ENCODE results near the gene HLA-A.
A peak's percentile ranks its signal among the peaks of the same experiment; 100 is the strongest.
"Not testable (repeated sequence)": the region's sequence is repeated elsewhere in the genome, so short reads cannot be mapped to it uniquely, and the experiment has no call there.

HLA-A gene

DNA sequence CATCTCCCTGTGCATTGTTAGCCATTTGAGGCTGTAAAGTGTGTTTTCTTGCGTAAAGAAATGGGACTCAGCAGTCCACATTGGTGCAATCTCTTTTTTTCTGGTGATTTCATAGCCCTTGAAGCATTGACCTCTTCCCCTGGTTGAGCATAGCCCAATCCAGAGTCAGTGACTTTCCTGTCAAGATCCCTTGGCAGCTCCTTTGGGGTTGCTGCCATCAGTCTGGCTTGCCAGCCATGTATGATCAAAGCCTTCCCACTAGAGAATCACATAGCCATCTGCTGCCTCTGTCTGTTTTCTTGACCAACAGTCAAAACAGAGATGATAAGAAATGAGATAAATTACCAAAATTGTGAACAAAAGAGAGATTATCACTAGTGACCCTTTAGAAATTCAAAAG, 19.6 kb downstream of the HLA-A start:
- DNase-seq (ENCODE audit: low spot score) = no peak

DNA sequence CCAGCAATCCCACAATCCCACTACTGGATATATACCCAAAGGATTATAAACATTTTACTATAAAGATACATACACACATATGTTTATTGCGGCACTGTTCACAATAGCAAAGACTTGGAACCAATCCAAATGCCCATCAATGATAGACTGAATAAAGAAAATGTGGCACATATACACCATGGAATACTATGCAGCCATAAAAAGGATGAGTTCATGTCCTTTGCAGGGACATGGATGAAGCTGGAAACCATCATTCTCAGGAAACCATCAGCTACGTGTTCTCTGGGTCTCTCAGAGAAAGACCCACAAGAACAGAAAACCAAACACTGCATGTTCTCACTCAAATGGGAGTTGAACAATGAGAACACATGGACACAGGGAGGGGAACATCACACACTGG, 21.4 kb downstream of the HLA-A start:
- not testable (repeated sequence) for DNase-seq (ENCODE audit: low spot score)

DNA sequence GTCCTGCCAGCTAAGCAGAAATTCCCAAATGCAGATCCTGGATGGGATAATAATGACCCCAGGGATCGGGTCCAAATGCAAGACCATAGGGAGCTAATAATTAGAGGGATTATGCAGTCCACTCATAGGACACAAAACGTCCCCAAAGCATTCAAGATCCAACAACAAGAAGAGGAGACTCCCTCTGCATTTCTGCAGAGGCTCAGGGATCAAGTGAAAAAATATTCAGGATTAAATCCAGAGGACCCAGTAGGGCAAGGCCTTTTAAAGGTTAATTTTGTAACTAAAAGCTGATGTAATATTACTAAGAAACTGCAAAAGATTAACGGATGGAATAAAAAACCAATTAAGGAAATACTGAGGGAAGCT, 22.2 kb downstream of the HLA-A start:
- DNase-seq (ENCODE audit: low spot score) = no peak

DNA sequence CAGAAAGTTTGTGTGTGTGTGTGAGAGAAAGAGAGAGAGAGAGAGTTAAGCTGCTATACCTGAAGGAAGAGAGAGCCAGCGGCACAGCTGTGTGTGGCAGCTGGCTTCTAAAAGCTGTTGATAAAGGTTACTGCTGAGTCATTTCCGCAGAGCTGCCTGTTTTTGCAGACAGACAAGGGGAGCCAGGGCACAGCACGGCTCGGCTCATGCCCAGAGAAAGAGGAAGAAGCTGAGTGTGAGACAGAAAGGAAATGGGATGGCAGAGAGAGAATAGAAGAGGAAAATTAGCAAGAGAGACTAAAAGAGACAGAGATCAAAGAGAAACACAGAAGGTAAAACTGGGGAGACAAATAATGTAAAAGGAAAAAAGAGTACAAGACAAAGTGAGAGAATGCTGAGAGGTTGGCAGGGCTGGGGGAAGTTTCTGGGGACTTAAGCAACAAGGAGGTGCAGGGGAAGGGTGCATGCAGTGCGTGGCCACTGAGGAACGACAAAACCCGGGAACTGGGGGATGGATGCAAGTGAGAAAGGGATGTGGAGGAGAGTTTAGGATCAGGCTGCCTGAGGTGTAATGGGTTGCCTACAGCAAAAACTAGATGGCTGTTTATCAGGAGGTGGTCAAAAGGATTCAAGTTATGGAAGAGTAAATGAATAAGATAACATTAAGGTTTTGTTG, 22.7 kb downstream of the HLA-A start:
- DNase-seq (ENCODE audit: low spot score) = no peak

DNA sequence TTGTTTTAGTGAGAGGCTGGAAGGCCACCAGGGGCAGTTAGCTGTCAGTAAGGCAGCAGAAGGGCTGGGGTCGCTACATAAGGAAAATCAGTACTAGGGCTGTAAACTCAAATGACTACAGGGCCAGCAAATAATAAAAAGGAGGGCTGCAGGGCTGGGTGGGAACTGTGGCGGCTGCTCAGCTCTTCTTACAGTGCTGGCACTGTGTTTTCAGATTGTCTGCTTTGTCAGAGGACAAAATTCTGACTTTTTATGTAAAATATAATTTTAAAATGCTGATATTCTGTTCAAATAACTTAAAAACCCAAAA, 23.2 kb downstream of the HLA-A start:
- no peak for DNase-seq (ENCODE audit: low spot score)

DNA sequence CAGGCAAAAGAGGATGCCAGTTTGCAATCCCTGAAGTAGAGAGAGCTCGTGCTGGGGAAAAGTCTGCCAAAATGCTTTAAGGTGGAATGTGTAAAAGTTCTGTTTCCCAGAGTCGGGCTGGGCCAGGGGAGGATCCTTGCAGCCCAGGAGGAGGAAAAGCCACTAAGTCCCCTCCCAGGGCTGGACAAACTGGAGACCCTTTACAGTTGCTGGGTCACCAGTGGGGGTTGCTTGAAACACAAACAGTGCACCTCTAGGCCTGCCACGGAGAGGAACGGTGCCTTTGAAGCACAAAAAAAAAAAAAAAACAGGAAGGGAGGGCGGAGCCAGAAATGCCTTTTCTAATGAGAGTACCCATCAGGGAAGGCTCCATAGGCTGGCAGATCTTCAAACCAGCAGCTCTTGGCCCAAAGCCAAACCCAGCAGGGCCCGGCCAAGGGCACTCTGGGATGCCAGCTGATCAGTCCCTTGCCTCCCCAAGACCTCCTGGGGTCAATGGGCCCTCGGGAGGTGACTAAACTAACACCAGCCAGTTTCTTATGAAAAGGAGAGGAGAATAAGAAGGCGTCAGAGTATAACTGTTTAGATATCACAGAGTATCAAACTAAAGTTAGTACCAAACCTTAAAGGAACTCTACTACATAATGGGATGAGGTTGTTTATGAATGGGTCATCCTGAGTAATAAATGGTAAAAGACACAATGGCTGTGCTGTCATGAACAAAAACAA, 23.7 kb downstream of the HLA-A start:
- DNase-seq (ENCODE audit: low spot score) = no peak

DNA sequence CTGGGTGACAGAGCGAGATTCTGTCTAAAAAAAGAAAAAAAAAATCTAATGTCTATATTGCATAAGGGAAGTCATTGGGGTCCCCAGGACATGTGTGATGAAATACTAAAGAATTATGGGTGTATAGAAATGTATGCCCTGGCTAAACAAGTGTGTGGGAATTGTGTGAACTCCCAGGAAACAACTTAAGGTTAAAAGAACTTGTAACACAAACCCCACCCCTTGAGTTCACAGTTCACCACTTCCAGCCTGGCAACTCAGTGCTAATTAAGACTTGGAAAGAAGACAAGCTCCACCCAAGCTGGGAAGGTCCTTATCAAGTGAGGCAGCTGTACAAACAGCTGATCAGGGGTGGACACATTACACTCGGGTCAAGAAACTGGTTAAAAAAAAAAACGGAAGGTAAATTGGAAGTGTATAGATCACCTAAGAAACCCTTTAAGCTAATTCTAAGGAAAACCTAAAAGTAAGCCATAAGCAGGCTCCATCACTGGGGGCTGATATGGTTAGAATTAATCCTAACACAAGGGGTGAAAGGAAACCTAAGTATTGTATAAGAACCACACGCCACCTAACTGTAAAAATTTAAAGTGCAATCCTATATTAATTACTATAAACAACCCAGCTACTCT, 25.2 kb downstream of the HLA-A start:
- DNase-seq (ENCODE audit: low spot score) = no peak

DNA sequence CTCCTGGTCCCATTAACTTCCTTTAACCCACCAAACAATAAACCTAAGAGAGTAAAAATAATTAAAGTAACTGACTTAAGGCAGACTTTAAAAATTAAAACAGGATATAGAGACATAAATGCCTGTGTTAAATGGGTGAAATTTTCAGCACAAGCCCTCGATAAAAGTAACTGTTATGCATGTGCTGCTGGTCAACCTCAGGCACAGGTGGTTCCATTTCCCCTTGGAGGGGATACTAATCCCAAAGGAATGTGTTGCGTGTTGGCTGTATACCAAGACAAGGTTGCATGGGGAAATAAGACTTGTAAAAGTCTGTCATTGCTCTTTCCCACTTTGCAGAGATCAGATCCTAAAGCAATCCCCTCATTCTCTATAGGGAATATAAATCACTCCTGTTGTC, 25.8 kb downstream of the HLA-A start:
- no peak for DNase-seq (ENCODE audit: low spot score)

DNA sequence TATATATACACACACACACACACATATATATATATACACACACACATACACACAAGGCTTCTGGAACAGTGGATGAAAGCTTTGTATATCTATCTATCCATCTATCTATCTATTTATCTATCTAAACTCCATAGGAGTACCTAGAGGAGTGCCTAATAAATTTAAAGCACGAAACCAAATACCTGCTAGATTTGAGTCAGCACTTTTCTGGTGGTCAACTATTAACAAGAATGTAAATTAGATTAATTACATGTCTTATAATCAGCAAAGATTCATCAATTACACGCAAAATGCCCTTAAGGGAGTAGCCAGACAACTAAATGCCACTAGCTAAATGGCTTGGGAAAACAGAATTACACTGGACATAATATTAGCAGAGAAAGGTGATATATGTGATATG, 26.6 kb downstream of the HLA-A start:
- DNase-seq (ENCODE audit: low spot score) = no peak

DNA sequence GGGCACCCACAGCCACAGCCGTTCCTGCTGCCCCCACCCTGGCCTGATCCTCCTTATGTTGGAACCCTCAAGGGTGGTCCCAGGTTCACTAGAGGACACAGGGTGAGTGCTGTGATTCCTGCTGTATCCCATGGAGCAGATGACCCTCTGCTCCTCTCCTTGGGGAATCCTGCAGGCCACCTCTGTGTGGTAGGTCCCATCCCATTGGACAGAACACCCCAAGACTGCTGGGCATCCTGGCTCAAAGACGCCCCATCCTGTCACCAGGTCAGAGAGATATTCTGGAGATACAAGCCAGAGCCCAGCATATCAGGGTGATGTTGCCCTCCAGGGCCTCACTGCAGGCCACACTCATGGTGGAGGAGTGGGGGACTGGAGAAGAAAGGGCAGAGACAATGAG, 28.4 kb downstream of the HLA-A start:
- no peak for DNase-seq (ENCODE audit: low spot score)

DNA sequence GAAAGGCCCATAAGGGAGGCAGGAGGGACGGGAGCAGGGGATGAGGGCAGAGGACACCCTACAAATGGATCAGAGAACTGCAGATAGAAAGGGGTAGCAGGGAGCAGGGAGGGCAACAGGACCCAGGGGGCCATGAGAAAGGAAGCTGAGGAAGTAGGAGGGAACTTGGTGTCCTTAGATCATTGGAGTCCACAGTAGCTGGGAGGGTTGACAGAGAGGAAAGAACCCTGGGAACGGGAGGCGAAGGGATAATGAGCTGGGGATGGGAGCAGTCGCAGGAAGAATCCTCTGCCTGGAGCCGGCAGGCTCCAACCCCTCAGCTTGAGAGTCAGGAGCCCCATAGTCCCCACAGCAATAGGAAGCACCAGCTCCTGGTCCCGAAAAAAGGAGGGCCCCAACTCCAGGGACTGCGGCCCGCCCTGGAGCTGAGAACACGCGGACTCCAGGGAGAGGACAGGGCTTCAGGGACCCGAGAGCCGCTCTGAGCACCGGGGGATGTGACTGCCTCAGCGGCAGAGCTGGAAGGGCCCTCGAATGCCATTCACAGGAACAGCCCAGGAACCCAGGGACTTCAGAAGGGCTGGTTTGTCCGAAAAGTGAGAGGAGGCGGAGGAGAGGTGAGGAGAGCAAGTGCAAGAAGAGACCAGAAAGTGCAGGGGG, 32.7 kb downstream of the HLA-A start:
- no peak for DNase-seq (ENCODE audit: low spot score)

DNA sequence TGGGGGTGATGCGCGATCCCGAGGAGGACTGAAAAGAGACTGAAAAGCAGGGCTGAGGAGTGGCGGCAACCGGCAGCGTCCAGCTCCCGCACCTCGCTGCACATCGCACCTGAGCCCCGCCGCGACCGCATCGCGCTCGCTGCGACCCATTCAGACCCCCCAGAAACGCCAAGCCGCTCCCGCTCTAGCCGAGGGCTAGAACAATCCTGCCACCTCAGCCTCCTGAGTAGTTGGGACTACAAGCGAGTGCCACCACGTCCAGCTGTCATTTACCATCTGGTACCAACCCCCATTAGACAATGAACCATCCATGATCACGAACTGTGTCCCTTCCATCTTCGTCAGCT, 33.2 kb downstream of the HLA-A start:
- no peak for DNase-seq (ENCODE audit: low spot score)

DNA sequence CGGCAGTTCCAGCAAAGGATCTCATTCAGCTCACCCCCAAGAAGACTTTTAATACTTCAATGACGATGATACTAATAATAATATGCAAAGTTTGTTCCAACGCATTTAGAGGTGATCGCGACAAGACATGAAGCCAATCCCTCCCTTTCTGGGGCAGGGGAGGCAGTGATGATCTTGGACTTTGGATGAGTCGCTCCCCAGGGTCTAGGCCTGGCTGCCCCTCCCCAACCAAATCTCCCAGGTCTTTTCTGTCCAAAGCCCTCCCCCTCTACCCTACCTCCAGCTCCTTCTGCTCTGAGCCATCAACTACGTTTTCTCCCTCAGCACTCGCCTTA, 33.9 kb downstream of the HLA-A start:
- DNase-seq (ENCODE audit: low spot score) = no peak

DNA sequence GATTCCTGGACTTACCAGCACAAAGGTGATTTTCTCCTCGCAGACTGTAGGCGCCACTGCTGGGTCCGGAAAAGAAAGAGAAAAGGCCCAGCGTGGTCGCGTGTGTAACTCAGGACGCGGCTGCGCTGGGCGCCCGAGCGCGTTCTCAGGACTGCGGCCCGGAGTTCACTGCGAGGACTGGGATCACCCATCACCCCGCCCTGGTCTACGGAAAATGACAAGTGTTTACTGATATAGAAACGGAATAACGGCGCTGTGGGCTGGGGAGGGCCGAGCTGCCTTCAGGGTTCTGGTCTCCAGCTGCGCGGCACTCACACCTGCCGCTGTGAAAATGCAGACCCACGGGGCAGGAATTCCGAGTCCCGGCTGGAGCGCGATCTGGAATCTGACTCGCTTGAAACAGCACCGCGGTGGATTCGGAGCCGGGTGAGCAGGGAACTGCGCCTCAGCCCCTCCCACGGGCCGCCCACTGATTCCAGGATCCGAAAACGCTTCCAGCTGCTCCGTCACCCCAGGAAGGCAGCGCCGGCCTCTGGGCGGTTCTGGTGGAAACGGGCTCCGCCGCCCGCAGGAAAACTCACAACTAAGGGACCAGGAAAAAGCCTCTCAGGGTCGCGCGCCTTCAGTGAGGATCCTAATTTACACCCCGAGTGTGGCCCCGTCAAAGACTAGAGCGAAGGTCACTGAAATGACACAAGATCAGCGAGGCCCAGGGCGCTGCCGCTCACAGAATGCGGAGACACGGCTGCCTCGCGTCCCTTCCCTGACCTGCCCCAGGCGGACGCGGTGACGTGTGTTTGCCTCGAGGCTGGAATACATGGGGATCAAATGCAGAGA, 34.5 kb downstream of the HLA-A start:
- DNase-seq (ENCODE audit: low spot score) = peak; percentile 78

DNA sequence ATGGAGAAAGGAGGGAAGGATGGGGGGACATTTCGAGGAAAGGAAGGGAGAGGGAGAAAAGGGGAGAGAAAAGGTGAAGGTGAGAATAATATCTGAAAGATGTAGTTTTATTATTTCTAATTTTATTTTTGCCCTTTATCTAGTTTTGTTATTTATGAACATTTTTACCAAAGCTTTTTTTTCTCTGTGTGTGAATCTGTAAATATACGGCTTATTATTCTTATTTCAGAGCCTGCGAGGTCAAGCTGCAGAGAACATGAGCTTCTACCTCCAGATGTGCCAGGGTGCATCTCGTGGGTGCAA, 35.0 kb downstream of the HLA-A start:
- no peak for DNase-seq (ENCODE audit: low spot score)

DNA sequence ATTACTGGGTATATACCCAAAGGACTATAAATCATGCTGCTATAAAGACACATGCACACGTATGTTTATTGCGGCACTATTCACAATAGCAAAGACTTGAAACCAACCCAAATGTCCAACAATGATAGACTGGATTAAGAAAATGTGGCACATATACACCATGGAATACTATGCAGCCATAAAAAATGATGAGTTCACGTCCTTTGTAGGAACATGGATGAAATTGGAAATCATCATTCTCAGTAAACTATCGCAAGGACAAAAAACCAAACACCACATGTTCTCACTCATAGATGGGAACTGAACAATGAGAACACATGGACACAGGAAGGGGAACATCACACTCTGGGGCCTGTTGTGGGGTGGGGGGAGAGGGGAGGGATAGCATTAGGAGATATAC, 37.7 kb downstream of the HLA-A start:
- not testable (repeated sequence) for DNase-seq (ENCODE audit: low spot score)

DNA sequence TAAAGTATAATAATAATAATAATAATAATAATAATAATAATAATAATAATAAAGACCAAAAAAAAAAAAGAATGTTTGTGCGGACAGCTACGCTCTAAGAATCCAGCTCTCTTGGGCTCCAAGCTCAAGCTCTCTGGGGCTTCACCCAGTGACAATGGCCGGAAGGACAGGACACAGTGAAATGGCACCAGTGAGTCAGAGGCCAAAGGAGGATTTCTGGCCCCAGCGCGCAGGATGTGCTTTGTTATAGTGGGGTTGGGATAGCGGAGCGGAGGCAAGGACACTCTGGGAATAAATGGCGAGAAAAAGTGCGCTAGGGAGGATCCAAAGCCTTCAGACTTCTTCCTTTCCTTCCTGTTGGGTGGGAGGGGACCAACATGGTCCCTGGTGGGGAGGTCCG, 38.2 kb downstream of the HLA-A start:
- DNase-seq (ENCODE audit: low spot score) = no peak

DNA sequence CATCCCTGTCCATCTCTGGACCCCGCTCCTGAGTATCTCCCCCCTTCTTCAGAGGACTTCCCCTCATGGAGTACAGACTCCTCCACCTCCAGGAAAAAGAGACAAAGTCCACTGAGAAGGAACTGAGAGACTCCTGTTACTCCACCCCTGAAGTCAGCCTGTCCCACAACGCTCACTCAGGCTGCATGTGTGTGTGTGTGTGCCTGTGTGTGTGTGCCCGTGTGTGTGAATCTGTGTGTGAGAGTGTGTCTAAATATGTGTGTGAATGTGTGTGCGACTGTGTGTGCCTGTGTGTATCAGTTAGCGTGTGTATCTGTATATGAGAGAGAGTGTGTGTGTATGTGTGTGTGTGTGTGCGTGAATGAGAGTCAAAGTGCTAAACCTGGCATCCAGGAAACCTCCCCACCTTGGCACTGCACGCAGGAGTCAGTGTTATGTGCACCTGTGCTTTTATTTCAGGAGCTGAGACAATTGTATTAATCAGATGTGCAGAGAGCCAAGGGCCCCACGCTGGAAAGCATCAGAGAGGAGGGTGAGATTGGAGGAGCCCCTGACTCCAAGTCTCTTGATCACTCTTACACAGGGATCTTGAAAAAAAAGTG, 39.0 kb downstream of the HLA-A start:
- no peak for DNase-seq (ENCODE audit: low spot score)

DNA sequence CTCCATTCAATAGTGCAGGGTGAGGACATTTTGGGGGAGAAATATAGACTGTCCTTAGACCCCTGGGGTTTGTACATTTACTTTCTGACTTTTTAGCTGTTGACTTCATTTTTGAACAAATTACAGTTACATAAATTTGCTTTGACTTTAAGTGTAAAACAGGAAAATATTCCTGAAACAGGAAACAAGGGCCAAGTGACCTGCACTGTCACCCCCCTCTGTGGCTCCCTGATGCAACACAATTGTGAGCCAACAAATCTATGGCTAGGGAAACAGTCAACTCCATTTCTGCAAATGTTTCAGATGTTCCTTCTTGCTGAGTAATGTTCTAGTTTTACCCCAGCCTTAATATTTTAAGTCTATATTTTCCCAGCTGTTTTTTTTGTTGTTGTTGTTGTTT, 39.8 kb downstream of the HLA-A start:
- no peak for DNase-seq (ENCODE audit: low spot score)

DNA sequence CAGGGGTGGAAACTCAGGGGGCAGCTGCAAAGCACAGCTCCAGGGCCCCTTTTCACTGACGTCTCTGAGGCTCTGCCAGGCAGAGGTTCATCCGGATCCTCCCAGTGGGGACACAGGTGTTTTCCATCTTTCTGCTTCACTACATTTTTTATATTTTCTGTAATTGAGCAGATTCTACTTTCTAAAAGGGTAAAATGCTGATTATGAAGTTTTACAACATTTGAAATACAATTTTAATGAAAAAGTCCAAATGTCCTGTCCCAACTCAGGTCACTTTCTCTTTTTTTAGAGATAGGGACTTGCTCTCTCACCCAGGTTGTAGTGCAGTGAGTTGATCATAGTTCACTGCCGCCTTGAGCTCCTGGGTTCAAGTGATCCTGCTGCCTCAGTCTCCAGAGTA, 41.9 kb downstream of the HLA-A start:
- DNase-seq (ENCODE audit: low spot score) = no peak

DNA sequence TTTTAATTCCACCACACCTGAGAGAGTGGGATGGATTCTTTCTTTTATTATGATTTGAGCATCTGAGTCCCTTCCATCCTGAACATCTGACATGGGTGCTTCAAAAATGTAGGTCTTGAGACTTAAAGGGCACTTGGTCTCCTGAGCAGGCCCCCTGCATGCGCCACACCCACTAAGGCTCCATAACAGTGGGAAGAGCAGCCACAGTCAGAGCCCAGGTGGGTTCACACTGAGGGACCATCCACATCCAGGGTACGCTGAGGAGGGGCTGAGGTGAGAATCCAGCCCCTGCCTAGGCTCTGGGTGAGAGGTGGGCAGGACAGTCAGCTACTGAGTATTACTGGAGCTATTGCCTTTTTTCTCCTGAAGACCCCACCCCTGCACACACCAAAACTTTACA, 42.7 kb downstream of the HLA-A start:
- no peak for DNase-seq (ENCODE audit: low spot score)

DNA sequence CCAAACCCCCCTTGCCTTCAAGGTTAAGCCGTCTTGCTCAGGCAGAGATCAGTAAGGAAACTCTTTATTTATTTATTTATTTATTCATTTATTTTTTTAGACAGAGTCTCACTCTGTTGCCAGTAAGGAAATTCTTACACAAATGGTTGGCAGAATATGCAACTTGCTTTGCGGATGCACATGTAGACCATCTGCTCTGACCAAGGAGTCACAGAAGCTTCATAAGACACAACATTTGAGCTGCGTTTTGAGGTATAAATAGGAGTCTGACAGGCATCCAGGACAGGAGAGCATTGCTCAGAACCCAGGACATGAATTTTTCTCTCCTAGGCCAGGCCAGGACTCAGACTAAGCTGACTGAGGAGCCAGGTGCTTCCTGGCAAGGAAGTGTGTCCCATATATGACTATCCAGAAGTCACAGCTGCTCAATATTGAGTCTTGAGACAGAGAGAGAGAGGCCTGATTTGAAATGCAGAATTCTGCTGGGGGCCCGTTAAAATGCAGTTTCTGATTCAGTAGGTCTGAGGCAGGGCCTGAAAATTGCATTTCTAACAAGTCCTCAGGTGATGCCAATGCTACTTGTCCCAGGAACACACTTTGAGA, 43.9 kb downstream of the HLA-A start:
- DNase-seq (ENCODE audit: low spot score) = no peak

Measured in left forelimb (tissue), 1 donor.